GM12891 (cell line): ENCODE measurements around the gene AANAT.

Experiments
- DNase-seq: peaks from one replicate; pipeline ENCODE4 v3.0.0; 2011; ENCODE audit warnings: low spot score; ENCODE audit not compliant: insufficient read length
- FAIRE-seq: peaks from 2 replicates; lab custom pipeline; 2011; peaks lifted over from hg19 to GRCh38; lab: Jason Lieb, UNC
- PAX5 ChIP-seq: IDR thresholded peaks from 2 replicates; pipeline ENCODE4 v1.6.1; 2011; ENCODE audit warnings: low read length, moderate library complexity, mild to moderate bottlenecking; ENCODE audit not compliant: insufficient read depth, severe bottlenecking
- POLR2A ChIP-seq: IDR thresholded peaks from 2 replicates; pipeline ENCODE4 v1.6.1; 2011; ENCODE audit warnings: low read depth, low read length, control low read depth
- POLR2AphosphoS5 ChIP-seq: IDR thresholded peaks from 2 replicates; pipeline ENCODE4 v1.6.1; 2011; ENCODE audit warnings: low read depth, low read length, control low read depth
- POU2F2 ChIP-seq: IDR thresholded peaks from 2 replicates; pipeline ENCODE4 v1.6.1; 2011; ENCODE audit warnings: low read depth, mild to moderate bottlenecking, control low read depth, low read length, moderate library complexity
- SPI1 ChIP-seq: IDR thresholded peaks from 2 replicates; pipeline ENCODE4 v1.6.1; 2011; ENCODE audit warnings: low read depth, low read length, control low read depth
- TAF1 ChIP-seq: IDR thresholded peaks from 2 replicates; pipeline ENCODE4 v1.6.1; 2011; ENCODE audit warnings: low read depth, low read length, control low read depth

The AANAT gene

GRCh38 chr17:76519048-76519966 lies 51.9 kb downstream of the AANAT start:
- FAIRE-seq (no peak), DNase-seq (no peak)
- TF ChIP-seq POU2F2 (no peak), PAX5 (no peak), SPI1 (no peak), POLR2AphosphoS5 (no peak), POLR2A (no peak), TAF1 (no peak)
